ENCODE results near the gene SBK3. TPM values are rescaled to one million over a fixed set of nuclear protein-coding genes. Genes with fewer than 3 reads are reported as not detected.

Gene SBK3
- total RNA-seq, 4 donors from 2014 or later = 0.22 to 1.0 TPM; not detected in 2

DNA sequence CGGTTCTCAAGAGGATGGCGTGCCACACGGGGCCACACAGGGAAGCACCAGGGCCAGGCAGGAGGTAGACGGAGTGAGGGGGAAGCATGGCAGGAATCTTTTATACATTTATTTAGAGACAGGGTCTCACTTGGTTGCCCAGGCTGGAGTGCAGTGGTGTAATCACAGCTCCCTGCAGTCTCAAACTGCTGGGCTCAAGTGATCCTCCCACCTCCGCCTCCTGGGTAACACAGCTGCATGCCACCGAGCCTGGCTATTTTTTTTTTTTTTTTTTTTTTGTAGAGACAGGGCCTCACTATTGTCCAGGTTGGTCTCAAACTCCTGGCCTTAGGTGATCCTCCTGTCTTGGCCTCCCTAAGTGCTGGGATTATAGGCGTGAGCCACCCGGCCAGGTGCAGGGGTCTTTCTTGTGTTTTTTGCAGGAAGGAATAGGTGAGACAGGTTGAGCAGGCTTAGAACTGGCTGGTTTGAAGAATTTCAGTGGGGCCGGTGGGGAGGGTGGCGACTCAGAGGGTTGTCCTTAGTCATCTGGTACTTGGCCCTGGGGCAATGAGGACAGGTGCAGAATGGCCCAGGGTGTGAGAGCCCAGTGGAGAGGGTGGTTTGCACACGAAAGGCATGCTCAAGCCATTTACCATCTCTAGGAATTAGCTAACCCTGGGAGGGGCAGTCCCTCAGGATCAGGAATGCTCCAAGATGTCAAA is 49.5 kb downstream of the SBK3 start:
- intact Hi-C loops (cut with DNase I) = no loop called here
- TF ChIP-seq CTCF (IDR thresholded peaks at IDR 0.05) (no peak), POLR2A (IDR thresholded peaks at IDR 0.05) (no peak)
- peaks cover 0 to 32% (median 0%) of the 10 kb centered on the region in 4 donors for H3K27me3 ChIP-seq
- 53 to 62% methylated on average over 4 to 8 of the region's 11 CpGs for WGBS, 2 donors
- no peaks in the 10 kb centered on the region for H3K9me3 ChIP-seq
- DNase-seq = no peak
- no peak overlapping the region for H3K27ac ChIP-seq
- H3K36me3 ChIP-seq = no peaks in the 10 kb centered on the region
- no peak overlapping the region for H3K4me3 ChIP-seq
- H3K4me1 ChIP-seq = peaks cover 10 to 41% (median 16%) of the 10 kb centered on the region in 3 donors

GRCh38 chr19:55494172-55494761 is 51.1 kb downstream of the SBK3 start:
- peak overlapping the region in 3 of 4 donors; percentile 15 to 48 (median 22) for H3K4me3 ChIP-seq
- no peaks in the 10 kb centered on the region for H3K36me3 ChIP-seq
- intact Hi-C loops (cut with DNase I) = no loop called here
- H3K9me3 ChIP-seq = no peaks in the 10 kb centered on the region
- peaks cover 12 to 47% (median 16%) of the 10 kb centered on the region in 3 donors for H3K4me1 ChIP-seq
- peak overlapping the region; percentile 42 to 74 (median 58) for H3K27ac ChIP-seq
- peaks cover 0 to 39% (median 0%) of the 10 kb centered on the region in 4 donors for H3K27me3 ChIP-seq
- no peak for DNase-seq
- TF ChIP-seq POLR2A (IDR thresholded peaks at IDR 0.05) (no peak), CTCF (IDR thresholded peaks at IDR 0.05) (no peak)
- 53 to 59% methylated on average over 7 to 10 of the region's 22 CpGs for WGBS, 2 donors

GRCh38 chr19:55493645-55494171 is 51.6 kb downstream of the SBK3 start:
- peak overlapping the region; percentile 34 to 74 (median 58) for H3K27ac ChIP-seq
- no peak for DNase-seq
- no peaks in the 10 kb centered on the region for H3K36me3 ChIP-seq
- H3K27me3 ChIP-seq = peaks cover 0 to 43% (median 0%) of the 10 kb centered on the region in 4 donors
- peaks cover 15 to 53% (median 16%) of the 10 kb centered on the region in 3 donors for H3K4me1 ChIP-seq
- TF ChIP-seq POLR2A (IDR thresholded peaks at IDR 0.05) = no peak
- TF ChIP-seq CTCF (IDR thresholded peaks at IDR 0.05) = no peak
- intact Hi-C loops (cut with DNase I) = no loop called here
- WGBS, 2 donors = 20 to 32% methylated on average over 1 to 7 of the region's 38 CpGs
- H3K9me3 ChIP-seq = no peaks in the 10 kb centered on the region
- peak overlapping the region in 2 of 4 donors; percentile 22 to 48 for H3K4me3 ChIP-seq

DNA sequence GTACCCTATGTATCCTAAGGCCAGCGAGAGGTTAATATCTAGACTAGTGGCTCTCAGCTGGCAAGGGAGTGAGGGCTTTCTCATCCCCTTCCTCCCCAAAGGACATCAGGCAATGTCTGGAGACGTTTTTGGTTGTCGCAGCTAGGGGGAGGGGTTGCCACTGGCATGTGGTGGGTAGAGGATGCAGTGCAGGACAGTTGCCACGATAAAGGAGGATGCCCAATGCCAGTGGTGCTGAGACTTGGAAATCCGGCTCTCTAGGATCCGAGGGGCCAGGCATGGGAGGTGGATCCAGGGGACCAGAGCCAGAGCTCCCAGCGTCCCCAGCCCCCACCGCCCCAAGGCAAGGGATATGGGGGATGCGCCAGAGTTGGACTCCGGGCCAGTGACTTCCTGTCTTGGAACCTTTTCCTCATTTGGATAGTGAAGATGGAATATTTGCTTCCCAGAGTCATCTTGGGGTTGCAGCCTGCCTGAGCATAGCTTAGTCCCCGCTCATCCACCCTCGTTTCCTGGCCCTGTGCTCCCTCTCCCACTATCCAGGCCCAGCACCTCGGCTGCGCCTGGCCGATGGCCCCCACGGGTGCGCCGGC is 52.2 kb downstream of the SBK3 start:
- no peak for TF ChIP-seq POLR2A (IDR thresholded peaks at IDR 0.05)
- TF ChIP-seq CTCF (IDR thresholded peaks at IDR 0.05) = no peak
- intact Hi-C loops (cut with DNase I) = no loop called here
- DNase-seq = no peak
- Histone ChIP-seq H3K4me1 (peaks cover 15 to 58% (median 16%) of the 10 kb centered on the region in 3 donors), H3K36me3 (no peaks in the 10 kb centered on the region), H3K27ac (peak overlapping the region; percentile 20 to 74 (median 58)), H3K9me3 (no peaks in the 10 kb centered on the region), H3K4me3 (peak overlapping the region in 1 of 4 donors; percentile 22), H3K27me3 (peaks cover 0 to 43% (median 0%) of the 10 kb centered on the region in 4 donors)
- WGBS, 2 donors = 53 to 57% methylated on average over 4 to 10 of the region's 18 CpGs

Data from esophagus squamous epithelium (tissue), 5 donors.